Choroid plexus epithelial cell (primary cell): Measurements from ENCODE around the gene YY1AP1.
"Not testable (repeated sequence)": the region's sequence is repeated elsewhere in the genome, so short reads cannot be mapped to it uniquely, and the experiment has no call there.

ENCODE experiments used
- DNase-seq: peaks from one replicate; pipeline ENCODE4 v3.0.0-alpha.2; 2010; ENCODE audit warnings: low read depth
- H3K4me3 ChIP-seq: 2 replicates; pipeline ENCODE4 v1.5.1; 2011; ENCODE audit warnings: low read depth, mild to moderate bottlenecking, control low read depth, low read length, moderate library complexity
- TF ChIP-seq, protein P1 (sequence below): conservative IDR thresholded peaks from 2 replicates; pipeline ENCODE4 v1.5.1; 2011; ENCODE audit warnings: low read depth, mild to moderate bottlenecking, control low read depth, inconsistent platforms, low read length, moderate library complexity

Gene YY1AP1

DNA sequence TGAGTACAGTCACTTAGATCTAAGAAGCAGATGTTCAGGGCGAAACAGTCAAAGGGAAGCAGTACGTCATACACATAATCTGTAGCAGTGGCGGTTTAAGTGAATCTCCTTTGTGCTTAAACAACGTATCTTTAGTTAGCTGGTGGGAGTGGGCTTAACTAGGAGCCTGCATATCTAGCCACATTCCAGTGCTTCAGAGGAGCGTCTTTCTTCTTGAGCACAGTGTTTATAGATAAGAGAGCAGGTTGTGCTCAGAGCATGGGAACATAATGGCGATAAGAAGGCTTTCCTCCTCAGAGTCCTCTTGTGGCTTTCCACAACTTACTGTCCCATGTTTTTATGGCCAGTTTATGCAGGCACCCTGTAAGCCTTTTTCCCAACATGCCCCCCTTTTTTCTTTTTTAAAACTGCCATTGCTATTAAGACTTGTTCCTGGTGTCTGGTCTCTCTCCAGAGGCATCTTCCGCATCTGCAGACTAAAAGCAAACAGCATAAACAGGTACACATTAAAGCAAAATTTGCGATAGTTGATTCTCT is 3.5 kb upstream of the YY1AP1 start:
- H3K4me3 ChIP-seq = no peak overlapping the region
- TF ChIP-seq, protein P1, sequence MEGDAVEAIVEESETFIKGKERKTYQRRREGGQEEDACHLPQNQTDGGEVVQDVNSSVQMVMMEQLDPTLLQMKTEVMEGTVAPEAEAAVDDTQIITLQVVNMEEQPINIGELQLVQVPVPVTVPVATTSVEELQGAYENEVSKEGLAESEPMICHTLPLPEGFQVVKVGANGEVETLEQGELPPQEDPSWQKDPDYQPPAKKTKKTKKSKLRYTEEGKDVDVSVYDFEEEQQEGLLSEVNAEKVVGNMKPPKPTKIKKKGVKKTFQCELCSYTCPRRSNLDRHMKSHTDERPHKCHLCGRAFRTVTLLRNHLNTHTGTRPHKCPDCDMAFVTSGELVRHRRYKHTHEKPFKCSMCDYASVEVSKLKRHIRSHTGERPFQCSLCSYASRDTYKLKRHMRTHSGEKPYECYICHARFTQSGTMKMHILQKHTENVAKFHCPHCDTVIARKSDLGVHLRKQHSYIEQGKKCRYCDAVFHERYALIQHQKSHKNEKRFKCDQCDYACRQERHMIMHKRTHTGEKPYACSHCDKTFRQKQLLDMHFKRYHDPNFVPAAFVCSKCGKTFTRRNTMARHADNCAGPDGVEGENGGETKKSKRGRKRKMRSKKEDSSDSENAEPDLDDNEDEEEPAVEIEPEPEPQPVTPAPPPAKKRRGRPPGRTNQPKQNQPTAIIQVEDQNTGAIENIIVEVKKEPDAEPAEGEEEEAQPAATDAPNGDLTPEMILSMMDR = no peak
- no peak for DNase-seq

DNA sequence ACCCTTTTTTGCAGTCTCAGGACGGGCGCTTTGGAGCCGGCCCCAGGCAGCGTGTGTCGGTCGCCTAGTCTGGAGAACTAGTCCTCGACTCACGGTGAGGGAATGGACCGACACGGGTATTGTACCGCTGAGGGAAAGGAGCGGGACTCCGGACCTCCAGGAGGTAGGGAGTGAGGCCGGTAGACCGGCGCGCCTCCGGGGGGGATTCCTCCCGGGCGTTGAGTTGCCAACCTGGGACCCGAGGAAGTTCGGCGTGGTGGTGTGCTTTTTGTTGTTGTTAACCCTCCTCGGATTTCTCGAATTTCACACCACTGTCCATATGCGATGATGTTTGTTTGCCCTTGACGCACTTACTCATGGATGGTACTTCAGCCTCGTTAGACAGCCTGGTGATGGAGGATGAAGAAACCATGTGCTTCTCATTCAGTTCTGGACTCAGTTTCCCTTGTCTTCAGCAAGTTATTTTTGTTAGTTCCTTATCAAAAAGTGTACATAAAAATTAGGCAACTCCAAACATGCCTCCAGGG is 570 bp upstream of the YY1AP1 start, which contains the start of gene DAP3:
Gene DAP3 (plus strand): TSS at position 11 of the 527 bp plus-strand sequence. CDS start 20,689 bp downstream, outside the sequence.
- not testable (repeated sequence) for DNase-seq

DNA sequence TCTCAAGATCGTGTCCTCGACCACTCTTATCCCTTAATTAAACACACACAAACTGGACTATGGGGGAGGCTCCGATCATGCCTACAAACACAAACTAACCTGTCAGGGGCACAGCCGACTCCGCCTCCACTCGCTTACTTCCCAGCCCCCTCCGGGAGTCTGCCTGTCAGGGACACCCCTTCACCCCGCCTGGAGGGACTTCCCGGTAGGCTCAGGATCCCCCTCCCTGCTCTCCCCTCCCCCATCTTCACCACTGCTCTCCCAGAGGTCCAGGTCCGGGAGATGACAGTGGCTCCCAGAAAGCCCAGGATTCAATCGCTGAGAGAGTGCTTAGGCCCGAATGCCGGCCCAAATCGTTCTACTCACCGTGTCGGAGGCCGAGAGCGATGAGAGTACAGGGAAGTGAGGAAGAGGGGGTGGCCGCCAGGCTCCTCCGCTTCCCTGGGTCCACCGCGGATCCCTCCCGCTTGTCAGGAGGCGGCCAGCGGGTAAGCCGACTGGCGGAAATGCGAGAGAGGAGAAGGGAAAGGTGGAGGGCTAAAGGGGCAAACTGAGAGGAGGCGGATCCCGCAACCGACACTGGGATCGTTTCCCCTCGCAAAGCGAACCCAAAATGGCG is 760 bp downstream of the YY1AP1 start:
- DNase-seq = peak; percentile 17
- peak overlapping the region; percentile 96 for H3K4me3 ChIP-seq

More for the DNA sequence above, 570 bp upstream of the YY1AP1 start, which contains the start of gene DAP3:
- H3K4me3 ChIP-seq = peak within 1 kb of the TSS; percentile 96

DNA sequence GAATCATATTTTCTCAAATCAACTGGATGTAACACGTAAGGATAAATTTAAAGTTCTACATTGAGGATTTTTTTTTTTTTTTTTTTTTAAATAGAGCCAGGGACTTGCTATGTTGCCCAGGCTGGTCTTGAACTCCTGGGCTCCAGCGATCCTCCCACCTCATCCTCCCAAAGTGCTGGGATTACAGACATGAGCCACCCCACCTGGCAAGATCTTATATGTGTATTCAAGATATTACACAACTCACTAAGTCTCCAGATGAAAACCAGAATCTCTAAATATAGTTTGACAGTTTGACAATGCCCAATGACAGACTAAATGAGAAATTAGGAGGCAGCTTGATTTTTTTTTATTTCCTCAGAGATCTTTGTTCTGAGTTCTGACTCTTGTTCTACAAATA is 6.8 kb downstream of the YY1AP1 start:
- DNase-seq = no peak
- no peak overlapping the region for H3K4me3 ChIP-seq
- TF ChIP-seq, protein P1 = no peak

DNA sequence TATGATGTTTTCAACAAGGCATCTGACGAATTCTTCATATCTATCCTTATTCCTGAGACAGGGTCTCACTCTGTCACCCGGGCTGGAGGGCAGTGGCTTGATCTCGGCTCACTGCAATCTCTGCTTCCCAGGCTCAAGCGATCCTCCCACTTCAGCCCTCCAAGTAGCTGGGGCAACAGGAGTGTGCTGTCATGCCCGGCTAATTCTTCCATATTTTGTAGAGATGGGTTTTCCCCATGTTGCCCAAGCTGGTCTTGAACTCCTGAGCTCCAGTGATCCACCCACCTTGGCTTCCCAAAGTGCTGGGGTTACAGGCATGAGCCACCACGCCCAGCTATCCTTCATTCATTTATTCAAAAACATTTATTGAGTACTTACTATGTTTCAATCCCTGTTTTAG is 8.0 kb downstream of the YY1AP1 start:
- no peak for DNase-seq
- TF ChIP-seq, protein P1 = no peak
- H3K4me3 ChIP-seq = no peak overlapping the region

DNA sequence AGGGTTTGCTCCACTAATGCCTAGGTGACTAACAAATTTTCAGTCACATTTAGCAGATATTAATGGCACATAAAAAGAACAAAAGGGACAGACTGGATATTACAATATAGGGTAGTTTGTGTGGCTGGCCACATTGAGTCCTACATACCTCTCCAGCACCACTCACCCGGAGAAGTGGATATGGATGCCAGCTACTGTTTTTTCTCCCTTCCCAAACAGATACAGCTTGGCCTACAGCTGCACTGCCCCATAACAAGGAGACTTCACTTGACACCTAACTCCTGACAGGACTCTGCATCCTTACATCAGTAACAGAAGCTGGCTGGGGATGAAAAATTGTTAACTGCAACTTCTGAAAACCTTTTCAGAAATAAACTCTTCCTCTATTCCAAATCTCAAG is 9.6 kb downstream of the YY1AP1 start:
- DNase-seq, H3K4me3 ChIP-seq: not testable (repeated sequence)

DNA sequence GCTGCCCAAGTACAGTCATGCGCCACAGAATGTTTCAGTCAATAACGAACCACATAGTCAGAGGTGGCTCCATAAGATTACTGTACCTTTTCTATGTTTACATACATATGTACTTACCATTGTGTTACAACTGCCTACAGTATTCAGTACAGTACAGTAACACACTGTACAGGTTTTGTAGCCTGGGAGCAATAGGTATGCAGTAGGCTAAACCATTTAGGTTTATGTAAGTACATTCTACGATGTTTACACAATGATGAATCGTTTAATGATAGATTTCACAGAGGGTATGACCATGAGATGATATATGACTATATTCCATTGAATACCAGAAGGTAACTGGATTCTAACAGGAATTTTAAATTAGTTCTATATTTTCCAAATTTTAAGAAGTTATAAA is 10.5 kb downstream of the YY1AP1 start:
- H3K4me3 ChIP-seq = no peak overlapping the region
- no peak for DNase-seq
- TF ChIP-seq, protein P1 = no peak

DNA sequence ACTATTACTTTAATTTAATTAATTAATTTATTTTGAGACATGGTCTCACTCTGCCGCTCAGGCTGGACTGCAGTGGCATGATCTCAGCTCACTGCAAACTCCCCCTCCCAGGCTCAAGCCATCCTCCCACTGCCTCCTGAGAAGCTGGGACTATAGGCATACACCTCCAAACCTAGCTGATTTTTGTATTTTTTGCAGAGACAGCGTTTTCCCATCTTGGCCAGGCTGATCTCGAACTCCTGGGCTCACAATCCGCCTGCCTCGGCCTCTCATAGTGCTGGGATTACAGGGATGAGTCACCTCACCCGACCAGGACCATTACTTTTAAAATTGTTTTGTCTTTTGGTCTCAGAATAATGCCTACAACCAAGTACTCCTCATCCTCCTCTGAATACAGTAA is 15.6 kb downstream of the YY1AP1 start:
- no peak for DNase-seq
- TF ChIP-seq, protein P1 = no peak
- H3K4me3 ChIP-seq = no peak overlapping the region
